Stimulated activated CD4-positive, alpha-beta T cell treated with anti-CD3 and anti-CD28 coated beads, Interleukin-2, amount 100 ng/mL, for 48 hours (primary cell): ENCODE data around the gene LRTM1.

ENCODE experiments used
- DNase-seq, 2 donors: peaks; one replicate each; pipeline ENCODE4 v3.0.0-alpha.2; 2020

LRTM1 gene

GRCh38 chr3:54928046-54928770, at the start of gene LRTM1:
Gene LRTM1 (minus strand): TSS chr3:54928059. CDS start chr3:54927911, 148 bp downstream.
- DNase-seq = no peak

DNA sequence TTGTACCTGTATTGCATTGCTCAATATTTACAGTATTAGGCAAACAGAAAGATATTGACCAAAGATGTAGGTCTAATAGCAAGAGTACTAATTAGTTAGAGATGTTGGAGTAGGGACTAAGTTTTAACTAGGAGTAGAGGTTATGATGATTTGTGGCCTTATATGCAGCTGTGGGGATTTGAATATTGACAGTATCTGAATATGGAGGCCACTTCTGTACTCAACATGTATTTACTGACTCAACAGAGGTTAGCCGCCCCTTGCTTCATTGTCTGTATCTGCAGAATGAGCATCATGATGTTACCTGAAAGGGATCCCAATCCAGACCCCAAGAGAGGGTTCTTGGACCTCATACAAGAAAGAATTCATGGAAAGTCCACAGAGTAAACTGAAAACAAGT, 49.6 kb upstream of the LRTM1 start:
- DNase-seq = no peak

- DNase-seq = no peak
These were observed 43.0 kb upstream of the LRTM1 start for GRCh38 chr3:54970895-54971294.

DNA sequence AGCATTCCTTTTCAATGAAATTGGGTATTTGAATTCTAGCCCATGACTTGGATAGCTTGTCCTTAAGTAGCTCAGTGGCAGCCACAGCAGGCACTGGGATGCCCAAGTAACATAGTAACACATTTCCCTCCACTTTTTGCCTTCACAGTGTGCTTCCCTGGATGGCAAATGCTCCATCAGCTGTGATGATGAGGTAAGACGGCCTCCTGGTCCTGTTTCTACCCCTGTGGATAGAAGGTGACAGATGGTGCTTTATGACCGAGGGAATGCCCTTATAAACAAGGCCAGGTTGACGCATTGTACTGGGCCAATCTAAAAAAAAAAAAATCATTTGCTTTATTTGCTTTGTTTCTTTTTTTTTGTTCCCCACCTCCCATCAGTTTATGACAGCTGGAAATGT, 41.8 kb upstream of the LRTM1 start:
- no peak for DNase-seq

GRCh38 chr3:54968546-54969172, 40.8 kb upstream of the LRTM1 start:
- DNase-seq = no peak

DNA sequence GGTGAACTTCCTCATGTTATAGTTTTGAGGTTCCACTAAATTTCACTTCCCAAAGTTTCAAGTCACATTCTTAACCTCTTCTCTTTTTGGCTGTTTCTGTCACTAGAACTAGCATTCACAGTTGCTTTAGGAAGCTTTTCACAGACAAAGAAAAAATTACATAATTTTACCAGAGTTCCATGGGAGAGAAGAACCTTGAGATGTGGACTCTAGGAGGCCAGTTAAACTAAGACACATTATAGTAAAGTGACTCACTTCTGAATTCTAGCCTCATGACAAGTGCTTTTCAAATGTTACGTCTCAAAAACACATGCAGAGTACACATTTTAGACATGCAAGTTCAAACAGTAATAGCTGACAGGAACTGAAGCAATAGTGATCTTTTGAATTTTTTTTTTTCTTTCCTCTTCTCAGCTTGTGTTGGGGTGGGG, 39.9 kb upstream of the LRTM1 start:
- no peak for DNase-seq

- DNase-seq = no peak
These were observed 39.1 kb upstream of the LRTM1 start for GRCh38 chr3:54966979-54967378.

DNA sequence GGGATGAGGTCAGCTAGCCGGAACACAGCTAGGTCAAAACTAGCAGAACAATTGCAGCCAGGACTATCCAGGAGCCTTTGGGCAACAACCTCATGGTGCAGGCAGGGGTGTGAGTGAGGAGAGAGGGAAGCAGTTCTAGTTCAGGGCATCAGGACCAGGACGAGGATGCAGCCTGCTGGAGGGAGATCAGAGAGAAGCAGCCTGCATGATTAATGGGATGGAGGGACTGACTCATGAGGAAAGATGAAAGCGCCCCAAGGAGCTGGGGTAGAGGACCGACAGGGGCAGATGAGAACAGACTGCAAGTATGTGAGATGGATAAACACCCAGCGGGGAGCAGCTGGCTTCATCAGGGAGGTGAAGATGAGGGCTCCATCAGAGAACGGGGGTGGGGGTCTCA, 37.9 kb upstream of the LRTM1 start:
- DNase-seq = no peak

DNA sequence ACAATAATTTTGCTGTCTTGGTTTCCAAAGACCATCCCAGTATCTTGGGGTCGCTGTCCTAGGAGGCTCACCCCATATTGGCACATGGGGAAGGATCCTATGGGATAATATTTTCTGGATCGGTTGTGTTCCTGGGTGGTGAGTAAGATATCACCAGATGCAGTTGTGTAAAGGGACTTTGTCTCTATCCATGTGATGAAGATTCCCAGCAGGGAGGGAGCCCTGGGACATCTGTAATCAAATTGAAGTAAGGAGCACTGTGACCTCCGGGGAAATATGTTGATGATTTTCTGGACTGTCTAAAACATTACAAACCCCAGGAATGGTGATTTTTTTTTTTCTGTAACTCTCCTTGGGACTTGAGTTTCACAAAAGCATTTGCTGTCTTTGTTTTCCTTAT, 36.2 kb upstream of the LRTM1 start:
- DNase-seq = no peak

GRCh38 chr3:54963641-54964040, 35.8 kb upstream of the LRTM1 start:
- DNase-seq = no peak

GRCh38 chr3:54962200-54962599, 34.3 kb upstream of the LRTM1 start:
- no peak for DNase-seq

- no peak for DNase-seq
These were observed 32.8 kb upstream of the LRTM1 start for GRCh38 chr3:54960701-54961100.

GRCh38 chr3:54960082-54960481, 32.2 kb upstream of the LRTM1 start:
- DNase-seq = no peak

GRCh38 chr3:54957711-54958110, 29.9 kb upstream of the LRTM1 start:
- no peak for DNase-seq

- no peak for DNase-seq
These were observed 28.1 kb upstream of the LRTM1 start for GRCh38 chr3:54955941-54956340.

- DNase-seq = no peak
These were observed 27.6 kb upstream of the LRTM1 start for GRCh38 chr3:54955496-54955895.

- DNase-seq = no peak
These were observed 26.7 kb upstream of the LRTM1 start for GRCh38 chr3:54954521-54954920.

- DNase-seq = no peak
These were observed 26.2 kb upstream of the LRTM1 start for GRCh38 chr3:54954022-54954421.

DNA sequence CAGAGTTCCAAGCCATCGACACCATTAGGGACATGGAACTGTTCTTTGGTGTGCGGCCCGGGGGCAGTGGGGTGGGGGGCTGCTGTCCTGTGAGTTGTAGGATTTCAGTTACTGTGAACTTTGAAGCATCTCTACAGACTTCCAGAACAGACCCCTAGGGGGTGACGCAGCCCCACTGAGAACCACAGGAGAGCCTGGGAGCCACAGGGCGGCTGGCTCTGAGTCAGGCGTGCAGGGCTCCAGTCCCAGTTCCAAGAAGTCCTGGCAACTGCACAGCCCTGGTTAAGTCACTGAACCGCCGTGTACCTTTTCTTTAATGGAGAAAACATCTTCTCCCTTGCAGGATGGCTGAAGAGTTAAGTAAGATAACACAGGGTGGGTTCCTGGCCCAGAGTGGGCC, 23.5 kb upstream of the LRTM1 start:
- no peak for DNase-seq

- no peak for DNase-seq
These were observed 22.6 kb upstream of the LRTM1 start for GRCh38 chr3:54950391-54951003.

DNA sequence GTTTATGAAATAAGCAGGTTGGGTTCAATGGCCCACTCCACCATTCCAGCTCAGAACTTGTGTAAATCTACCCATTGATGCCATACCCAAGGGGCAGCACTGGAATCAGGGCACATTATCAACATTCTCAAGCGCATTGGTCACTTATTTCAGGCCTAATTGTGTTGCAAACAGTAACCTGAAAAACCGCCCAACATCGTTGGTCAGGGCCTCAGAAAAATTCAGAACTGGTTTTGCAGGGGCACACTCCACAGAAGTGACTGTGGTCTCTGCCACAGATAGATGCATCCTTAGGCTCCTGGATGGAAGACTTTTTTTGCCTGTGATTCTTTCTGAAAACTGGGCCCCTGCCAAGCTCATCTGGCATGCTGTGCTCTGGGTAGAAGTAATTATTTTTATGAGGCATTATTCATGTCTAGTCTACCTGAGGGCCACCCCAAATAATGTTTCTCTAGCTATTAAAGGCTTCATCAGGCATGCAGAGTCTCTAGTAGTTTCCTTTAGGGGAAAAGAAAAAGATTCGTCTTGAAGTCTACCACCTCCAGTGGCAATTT, 21.7 kb upstream of the LRTM1 start:
- DNase-seq = no peak

- no peak for DNase-seq
These were observed 14.0 kb upstream of the LRTM1 start for GRCh38 chr3:54941690-54942362.

- no peak for DNase-seq
These were observed 13.1 kb upstream of the LRTM1 start for GRCh38 chr3:54940971-54941370.
